Skeletal muscle tissue (tissue), 4 donors: ENCODE data around the gene RC3H2. TPM values are rescaled to one million over a fixed set of nuclear protein-coding genes. Genes with fewer than 3 reads are reported as not detected.
A peak's percentile ranks its signal among the peaks of the same experiment; 100 is the strongest.

Experiments used
- H3K27ac ChIP-seq: one replicate; pipeline ENCODE4 v1.7.0; 2013; ENCODE audit warnings: mild to moderate bottlenecking, low read depth, low read length, inconsistent platforms
- H3K27me3 ChIP-seq, 3 donors: one replicate each; pipeline ENCODE4 v1.7.0; 2013; ENCODE audit warnings: low read length in 3 of 3; ENCODE audit not compliant: control insufficient read depth in 3 of 3, insufficient read depth in 3 of 3
- H3K36me3 ChIP-seq, 3 donors: one replicate each; pipeline ENCODE4 v1.7.0; 2013; ENCODE audit warnings: low read length in 3 of 3; ENCODE audit not compliant: control insufficient read depth in 3 of 3, insufficient read depth in 3 of 3
- H3K4me1 ChIP-seq, 3 donors: one replicate each; pipeline ENCODE4 v1.7.0; 2013; ENCODE audit warnings: low read length in 3 of 3, mild to moderate bottlenecking in 3 of 3; ENCODE audit not compliant: control insufficient read depth in 3 of 3, insufficient read depth in 3 of 3
- H3K4me3 ChIP-seq, 3 donors: one replicate each; pipeline ENCODE4 v1.7.0; 2013; ENCODE audit warnings: low read length in 3 of 3
- H3K9ac ChIP-seq, 3 donors: one replicate each; pipeline ENCODE4 v1.7.0; 2013; ENCODE audit warnings: low read length in 3 of 3, mild to moderate bottlenecking in 3 of 3, moderate library complexity in 2 of 3, low read depth in 1 of 3
- H3K9me3 ChIP-seq, 3 donors: one replicate each; pipeline ENCODE4 v1.7.0; 2013; ENCODE audit warnings: low read length in 3 of 3; ENCODE audit not compliant: control insufficient read depth in 3 of 3
- total RNA-seq: library from RNA; depleted of rRNA; stranded (reverse); fragments of >200 nt; gene quantifications from one replicate; pipeline ENCODE4 v1.2.3, GENCODE V29; 2014
- donor health status: Osteomylitis.

The RC3H2 gene, protein sequence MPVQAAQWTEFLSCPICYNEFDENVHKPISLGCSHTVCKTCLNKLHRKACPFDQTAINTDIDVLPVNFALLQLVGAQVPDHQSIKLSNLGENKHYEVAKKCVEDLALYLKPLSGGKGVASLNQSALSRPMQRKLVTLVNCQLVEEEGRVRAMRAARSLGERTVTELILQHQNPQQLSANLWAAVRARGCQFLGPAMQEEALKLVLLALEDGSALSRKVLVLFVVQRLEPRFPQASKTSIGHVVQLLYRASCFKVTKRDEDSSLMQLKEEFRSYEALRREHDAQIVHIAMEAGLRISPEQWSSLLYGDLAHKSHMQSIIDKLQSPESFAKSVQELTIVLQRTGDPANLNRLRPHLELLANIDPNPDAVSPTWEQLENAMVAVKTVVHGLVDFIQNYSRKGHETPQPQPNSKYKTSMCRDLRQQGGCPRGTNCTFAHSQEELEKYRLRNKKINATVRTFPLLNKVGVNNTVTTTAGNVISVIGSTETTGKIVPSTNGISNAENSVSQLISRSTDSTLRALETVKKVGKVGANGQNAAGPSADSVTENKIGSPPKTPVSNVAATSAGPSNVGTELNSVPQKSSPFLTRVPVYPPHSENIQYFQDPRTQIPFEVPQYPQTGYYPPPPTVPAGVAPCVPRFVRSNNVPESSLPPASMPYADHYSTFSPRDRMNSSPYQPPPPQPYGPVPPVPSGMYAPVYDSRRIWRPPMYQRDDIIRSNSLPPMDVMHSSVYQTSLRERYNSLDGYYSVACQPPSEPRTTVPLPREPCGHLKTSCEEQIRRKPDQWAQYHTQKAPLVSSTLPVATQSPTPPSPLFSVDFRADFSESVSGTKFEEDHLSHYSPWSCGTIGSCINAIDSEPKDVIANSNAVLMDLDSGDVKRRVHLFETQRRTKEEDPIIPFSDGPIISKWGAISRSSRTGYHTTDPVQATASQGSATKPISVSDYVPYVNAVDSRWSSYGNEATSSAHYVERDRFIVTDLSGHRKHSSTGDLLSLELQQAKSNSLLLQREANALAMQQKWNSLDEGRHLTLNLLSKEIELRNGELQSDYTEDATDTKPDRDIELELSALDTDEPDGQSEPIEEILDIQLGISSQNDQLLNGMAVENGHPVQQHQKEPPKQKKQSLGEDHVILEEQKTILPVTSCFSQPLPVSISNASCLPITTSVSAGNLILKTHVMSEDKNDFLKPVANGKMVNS
- total RNA-seq, result 35.5 TPM

DNA sequence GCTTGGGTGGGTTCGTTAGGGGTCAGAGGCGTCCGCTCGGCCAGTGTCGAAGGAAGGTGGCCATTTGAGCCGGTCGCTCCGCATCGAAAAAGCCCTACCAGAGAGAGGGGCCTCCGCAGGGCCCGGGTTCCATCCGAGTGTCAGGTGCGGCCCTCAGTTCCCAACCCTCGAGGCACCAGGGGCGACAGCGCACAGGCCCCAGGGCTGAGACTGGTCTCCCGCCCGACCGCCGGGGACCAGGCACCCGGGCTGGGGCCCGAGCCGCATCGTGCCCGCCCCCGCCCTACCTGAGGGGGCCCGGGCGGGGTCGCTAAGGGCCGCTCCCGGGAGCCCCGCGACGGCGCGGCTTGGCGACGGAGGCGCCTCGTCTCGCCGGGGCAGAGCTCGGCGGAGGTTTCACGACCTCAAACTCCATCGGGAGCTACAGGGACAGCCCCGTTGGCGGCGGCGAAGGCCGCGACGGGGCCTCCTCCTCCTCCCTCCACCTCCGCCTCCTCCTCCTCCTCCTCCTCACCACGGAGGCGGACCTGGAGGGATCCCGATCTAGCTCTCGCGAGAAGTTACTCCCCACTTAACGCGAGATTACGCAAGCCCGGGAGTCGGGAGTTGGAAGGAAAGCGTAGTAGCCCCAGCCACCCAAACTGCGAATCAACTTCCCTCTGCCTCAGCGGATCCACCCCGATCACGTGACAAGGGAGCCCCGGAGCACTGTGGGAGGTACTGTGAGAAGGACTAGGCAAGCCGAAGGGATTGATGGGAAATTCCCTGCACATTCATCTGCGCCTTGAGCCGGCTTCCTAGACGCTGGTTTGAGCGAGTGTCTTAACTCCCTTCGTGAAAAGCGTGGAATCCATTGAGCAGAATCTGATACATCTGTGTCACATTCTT is at the start of gene RC3H2:
Gene RC3H2 (minus strand): TSS at position 537 of the 888 bp plus-strand sequence. CDS start 7,850 bp downstream, outside the sequence.
- Histone ChIP-seq H3K27me3 (no peaks in the 10 kb centered on the region), H3K4me3 (peak within 1 kb of the TSS; percentile 75 to 93 (median 87)), H3K4me1 (peaks cover 5 to 20% (median 12%) of the 10 kb centered on the region in 3 donors), H3K9ac (peak within 1 kb of the TSS; percentile 87 to 96 (median 94)), H3K36me3 (peaks cover 0 to 2% (median 0%) of the 10 kb centered on the region in 3 donors), H3K9me3 (no peaks in the 10 kb centered on the region), H3K27ac (peak within 1 kb of the TSS; percentile 85)

DNA sequence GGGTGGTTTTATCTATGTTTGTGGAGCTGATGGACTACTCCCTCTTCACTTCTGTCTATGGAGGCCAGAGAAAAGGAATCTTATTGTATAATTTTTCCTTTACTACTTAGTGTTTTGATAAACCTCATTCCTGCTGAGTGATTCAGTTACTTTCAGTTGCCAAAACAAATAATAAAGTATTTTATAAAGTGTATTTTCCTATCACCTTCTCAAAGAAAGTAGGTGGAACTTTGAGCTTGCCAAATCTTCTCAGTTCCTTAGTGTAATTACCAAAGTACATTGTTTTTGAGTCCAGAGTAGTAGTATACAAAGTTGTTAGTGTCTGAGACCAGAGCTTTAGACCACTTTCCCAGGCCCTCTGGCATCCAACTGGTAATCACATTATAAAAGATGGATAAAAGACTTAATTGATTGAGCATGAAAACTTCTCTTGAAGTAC is 49.1 kb upstream of the RC3H2 start:
- Histone ChIP-seq H3K9me3 (no peaks in the 10 kb centered on the region), H3K36me3 (peaks cover 0 to 1% (median 0%) of the 10 kb centered on the region in 3 donors), H3K4me3 (no peak overlapping the region), H3K9ac (no peak overlapping the region), H3K27me3 (no peaks in the 10 kb centered on the region), H3K4me1 (peaks cover 0 to 2% (median 0%) of the 10 kb centered on the region in 3 donors), H3K27ac (no peak overlapping the region)

DNA sequence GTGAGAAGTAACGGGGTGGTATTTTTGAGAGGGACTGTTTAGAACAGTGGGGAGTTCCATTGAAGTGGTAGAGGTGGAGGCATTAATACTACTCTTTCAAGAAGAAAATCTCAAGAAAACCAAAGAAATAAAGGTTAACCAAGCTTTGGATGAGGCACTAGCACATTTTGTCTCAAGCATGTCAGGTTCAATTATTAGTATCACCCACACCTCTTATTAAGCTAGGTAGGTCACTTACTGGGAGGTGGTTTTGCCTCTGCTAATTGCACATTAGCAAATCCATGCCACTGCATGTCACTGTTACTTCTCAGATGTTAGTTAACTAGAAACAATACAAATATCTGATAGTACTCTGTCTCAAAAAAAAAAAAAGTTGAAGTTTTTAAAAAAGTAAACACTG is 45.9 kb upstream of the RC3H2 start:
- H3K27me3 ChIP-seq, result no peaks in the 10 kb centered on the region
- H3K9me3 ChIP-seq, result no peaks in the 10 kb centered on the region
- no peak overlapping the region for H3K27ac ChIP-seq
- H3K36me3 ChIP-seq, result no peaks in the 10 kb centered on the region
- no peak overlapping the region for H3K4me3 ChIP-seq
- H3K9ac ChIP-seq, result peak overlapping the region in 1 of 3 donors; percentile 21
- peaks cover 0 to 3% (median 2%) of the 10 kb centered on the region in 3 donors for H3K4me1 ChIP-seq

DNA sequence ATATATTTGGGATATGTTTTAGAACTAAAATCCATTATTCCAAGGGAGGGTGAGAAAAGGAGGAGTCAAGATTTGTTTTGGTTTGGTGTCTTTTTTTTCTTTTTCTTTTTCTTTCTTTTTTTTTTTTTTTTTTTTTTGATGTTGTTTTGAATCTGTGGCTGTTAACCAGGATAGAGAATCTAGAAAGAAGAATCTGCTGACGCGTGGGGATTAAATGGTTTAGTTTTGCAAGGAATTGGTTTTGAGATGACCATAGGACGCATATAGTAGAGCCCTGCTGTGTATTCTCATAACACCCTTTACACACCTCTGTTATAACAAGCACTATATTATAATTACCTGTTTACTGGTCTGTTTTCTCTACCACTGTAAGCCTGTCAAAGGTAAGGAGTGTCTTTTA is 45.1 kb upstream of the RC3H2 start:
- H3K9ac ChIP-seq, result no peak overlapping the region
- no peaks in the 10 kb centered on the region for H3K27me3 ChIP-seq
- H3K36me3 ChIP-seq, result no peaks in the 10 kb centered on the region
- no peaks in the 10 kb centered on the region for H3K9me3 ChIP-seq
- peaks cover 0 to 3% (median 2%) of the 10 kb centered on the region in 3 donors for H3K4me1 ChIP-seq
- H3K4me3 ChIP-seq, result no peak overlapping the region
- no peak overlapping the region for H3K27ac ChIP-seq

DNA sequence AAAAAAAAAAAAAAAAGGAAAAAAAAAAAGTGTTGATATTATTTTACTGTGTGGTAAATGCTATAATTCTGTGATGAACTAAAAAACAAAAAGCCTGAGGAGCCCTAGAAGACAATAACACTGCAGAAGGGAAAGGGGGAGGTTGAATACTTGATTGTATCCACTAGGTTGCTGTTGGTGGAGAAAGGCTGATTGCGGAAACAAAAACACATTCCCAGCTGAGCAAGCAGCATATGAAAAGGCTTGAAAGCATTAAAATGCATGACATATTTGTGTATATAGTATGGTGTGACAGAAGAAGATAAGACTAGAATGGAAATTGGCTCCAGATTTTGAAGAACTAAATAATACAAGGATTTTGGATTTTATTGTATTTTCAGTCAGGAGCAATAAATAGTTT is 44.5 kb upstream of the RC3H2 start:
- peaks cover 0 to 3% (median 2%) of the 10 kb centered on the region in 3 donors for H3K4me1 ChIP-seq
- H3K9ac ChIP-seq, result no peak overlapping the region
- H3K4me3 ChIP-seq, result no peak overlapping the region
- no peaks in the 10 kb centered on the region for H3K27me3 ChIP-seq
- H3K9me3 ChIP-seq, result no peaks in the 10 kb centered on the region
- H3K36me3 ChIP-seq, result no peaks in the 10 kb centered on the region
- H3K27ac ChIP-seq, result no peak overlapping the region

DNA sequence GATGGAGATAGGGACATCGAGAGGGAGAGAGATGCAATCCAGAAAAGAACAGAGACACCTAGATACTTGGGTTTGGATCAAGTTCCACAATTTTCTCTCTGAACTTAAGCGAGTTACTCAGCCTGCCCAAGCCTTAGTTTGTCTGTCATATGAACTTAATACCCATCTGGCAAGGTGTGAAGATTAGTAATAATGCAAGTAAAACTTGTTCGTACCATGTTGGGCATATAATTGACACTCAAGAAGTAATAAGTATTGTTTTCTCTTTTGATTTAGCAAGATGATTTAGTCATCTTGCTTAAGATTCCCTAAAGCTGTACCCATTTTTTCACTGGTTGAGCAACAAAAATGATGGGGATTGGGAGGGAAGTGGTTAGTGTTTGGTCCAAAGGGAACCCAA is 43.2 kb upstream of the RC3H2 start:
- no peak overlapping the region for H3K4me3 ChIP-seq
- H3K9ac ChIP-seq, result no peak overlapping the region
- peaks cover 0 to 3% (median 0%) of the 10 kb centered on the region in 3 donors for H3K4me1 ChIP-seq
- H3K27me3 ChIP-seq, result no peaks in the 10 kb centered on the region
- H3K36me3 ChIP-seq, result peaks cover 0 to 2% (median 0%) of the 10 kb centered on the region in 3 donors
- H3K9me3 ChIP-seq, result no peaks in the 10 kb centered on the region
- no peak overlapping the region for H3K27ac ChIP-seq

DNA sequence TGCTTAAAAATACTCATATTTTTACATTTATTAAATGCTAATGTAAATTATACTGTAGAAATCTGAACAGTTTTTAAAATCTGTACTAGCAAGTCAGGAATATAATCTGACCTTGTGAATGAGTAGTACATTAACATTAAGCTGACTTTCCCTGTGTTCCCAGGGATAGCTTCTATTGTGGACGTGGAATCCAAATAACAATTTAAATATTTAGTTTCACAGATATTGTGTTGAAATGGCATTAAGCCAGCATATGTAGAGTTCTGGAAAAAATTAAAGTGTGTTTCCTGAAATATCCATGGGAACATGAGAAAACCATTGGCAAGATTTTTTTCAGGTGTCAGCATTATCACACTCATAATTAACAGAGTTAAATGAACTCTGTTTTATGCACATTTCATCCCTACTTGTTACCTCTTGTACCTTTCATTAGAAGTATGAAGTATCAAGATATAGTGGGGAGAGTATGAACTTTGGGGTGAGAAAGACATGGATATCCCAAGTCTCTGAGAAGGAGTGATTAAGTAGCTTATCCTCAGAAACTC is 41.4 kb upstream of the RC3H2 start:
- no peak overlapping the region for H3K4me3 ChIP-seq
- H3K9ac ChIP-seq, result no peak overlapping the region
- H3K9me3 ChIP-seq, result no peaks in the 10 kb centered on the region
- H3K4me1 ChIP-seq, result peaks cover 6 to 10% (median 7%) of the 10 kb centered on the region in 3 donors
- H3K27me3 ChIP-seq, result no peaks in the 10 kb centered on the region
- peaks cover 0 to 2% (median 0%) of the 10 kb centered on the region in 3 donors for H3K36me3 ChIP-seq
- no peak overlapping the region for H3K27ac ChIP-seq

DNA sequence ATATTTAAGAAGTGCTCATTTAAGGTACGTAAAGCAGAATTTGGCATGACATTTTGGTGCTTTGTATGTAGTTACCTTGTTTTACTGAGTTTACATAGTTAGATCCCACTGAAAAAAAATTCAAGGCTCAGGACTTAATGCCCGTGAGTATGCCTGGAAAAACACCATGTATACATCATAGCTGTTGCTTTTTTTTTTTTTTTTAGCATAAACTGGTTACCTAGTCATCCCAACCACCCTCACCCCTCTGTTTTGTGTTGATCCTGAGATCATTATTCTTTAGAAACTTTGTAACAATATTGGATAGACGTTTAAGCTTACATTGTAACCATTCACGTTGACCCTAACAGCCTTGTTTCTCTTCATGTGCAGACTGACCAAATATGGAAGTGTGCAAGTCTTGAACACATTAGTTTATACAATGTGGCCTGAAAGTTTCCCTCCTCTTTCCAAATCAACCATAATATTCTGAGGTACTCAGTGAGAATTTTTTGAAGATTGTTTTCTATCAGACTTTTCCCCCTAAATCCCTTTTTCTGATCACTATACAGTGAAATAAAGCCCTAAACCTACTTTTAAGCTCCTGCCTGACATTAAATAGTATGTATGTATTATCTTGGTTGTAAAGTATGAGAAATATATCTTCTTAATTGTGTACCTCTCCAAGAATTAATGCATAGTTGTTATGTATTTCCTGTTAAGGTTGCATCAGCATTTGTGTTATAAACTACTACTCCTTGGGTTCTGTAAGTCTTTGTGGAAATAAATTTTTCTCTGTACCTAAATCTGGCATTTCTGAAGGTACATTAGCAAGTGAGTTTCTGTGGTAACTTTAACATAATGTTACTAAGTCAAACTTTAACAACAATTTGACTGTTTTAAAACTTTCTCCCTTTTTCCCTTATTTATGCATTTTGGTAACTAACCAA is 40.1 kb upstream of the RC3H2 start:
- Histone ChIP-seq H3K9ac (no peak overlapping the region), H3K36me3 (peaks cover 0 to 2% (median 0%) of the 10 kb centered on the region in 3 donors), H3K4me3 (no peak overlapping the region), H3K27me3 (no peaks in the 10 kb centered on the region), H3K9me3 (no peaks in the 10 kb centered on the region), H3K27ac (no peak overlapping the region), H3K4me1 (peaks cover 13 to 14% (median 14%) of the 10 kb centered on the region in 3 donors)
